GM12878 (cell line): ENCODE data around the gene MEGF9. TPM values are rescaled to one million over a fixed set of nuclear protein-coding genes. Genes with fewer than 3 reads are reported as not detected.

Experiments
- ATAC-seq: fragments of 200-7000 bp; cut with Tn5 transposase; 3 replicates; pipeline ENCODE4 v1.9.1; 2020; ENCODE audit warnings: mild to moderate bottlenecking, moderate library complexity
- Bru-seq: library from RNA; stranded (reverse); fragments of 400-500 nt; gene quantifications from one replicate; lab custom pipeline; 2021; lab: Mats Ljungman, UMichigan
- BruChase-seq, 2 experiments: library from RNA; stranded (reverse); fragments of 400-500 nt; gene quantifications; one replicate each; lab custom pipeline; 2021; lab: Mats Ljungman, UMichigan
- BruUV-seq: library from RNA; stranded (reverse); fragments of 400-500 nt; replicated peaks from 2 replicates; lab custom pipeline; 2021; lab: Mats Ljungman, UMichigan
- CTCF ChIA-PET: fragments of 300-600 bp; sonication (Branson Sonifier 250); formaldehyde crosslinking; extraction: SDS; loops from one replicate; lab custom pipeline; 2021; ENCODE audit warnings: inconsistent platforms; lab: Yijun Ruan, JAX
- POLR2A ChIA-PET: fragments of 350-600 bp; formaldehyde crosslinking; extraction: SDS; loops from one replicate; lab custom pipeline; 2021; ENCODE audit warnings: inconsistent platforms; lab: Charles Lee
- RAD21 ChIA-PET: fragments of 300-600 bp; sonication (Branson Sonifier 250); formaldehyde crosslinking; loops from one replicate; lab custom pipeline; 2023; ENCODE audit warnings: antibody characterized with exemption; ENCODE audit not compliant: unreplicated experiment; lab: Charles Lee
- SMC1A ChIA-PET: fragments of 300-600 bp; sonication (Branson Sonifier 250); formaldehyde crosslinking; loops from one replicate; lab custom pipeline; 2023; ENCODE audit not compliant: unreplicated experiment, uncharacterized antibody; lab: Charles Lee
- DNase-seq: peaks from one replicate; pipeline ENCODE4 v3.0.0-alpha.2; 2011; ENCODE audit warnings: low read depth, low spot score
- FAIRE-seq: peaks from 3 replicates; lab custom pipeline; 2011; peaks lifted over from hg19 to GRCh38; lab: Jason Lieb, UNC
- H2AFZ ChIP-seq: 2 replicates; pipeline ENCODE4 v1.6.0; 2011; ENCODE audit warnings: low read depth, low read length, control low read depth; ENCODE audit not compliant: control insufficient read depth
- H3K27ac ChIP-seq: 2 replicates; pipeline ENCODE4 v1.5.1; 2011; ENCODE audit warnings: control low read depth; ENCODE audit not compliant: control insufficient read depth, insufficient read depth
- H3K27me3 ChIP-seq, 2 experiments: replicated peaks in 1 of 2; 2 replicates each; pipeline versions ENCODE4 v1.6.0 to v1.6.1; 2011; ENCODE audit warnings: low read length in 1 of 2; ENCODE audit not compliant: control insufficient read depth in 2 of 2, insufficient read depth in 2 of 2
- H3K36me3 ChIP-seq, 2 experiments: 2 replicates each; pipeline ENCODE4 v1.5.1; 2011; ENCODE audit warnings: low read length in 1 of 2; ENCODE audit not compliant: control insufficient read depth in 2 of 2, insufficient read depth in 2 of 2
- H3K4me1 ChIP-seq: 2 replicates; pipeline ENCODE4 v1.6.1; 2011; ENCODE audit warnings: mild to moderate bottlenecking, low read length, moderate library complexity, mixed read lengths; ENCODE audit not compliant: control insufficient read depth, insufficient read depth
- H3K4me2 ChIP-seq: 2 replicates; pipeline ENCODE4 v1.6.0; 2011; ENCODE audit warnings: control low read depth; ENCODE audit not compliant: control insufficient read depth, insufficient read depth
- H3K4me3 ChIP-seq: fragments of 200-600 bp; sonication (generic); 2 replicates; pipeline ENCODE4 v1.5.1; 2016
- H3K79me2 ChIP-seq: 2 replicates; pipeline ENCODE4 v1.6.0; 2011; ENCODE audit warnings: low read length; ENCODE audit not compliant: control insufficient read depth, insufficient read depth
- H3K9ac ChIP-seq: 2 replicates; pipeline ENCODE4 v1.8.0; 2011; ENCODE audit warnings: low read length, control low read depth, mixed read lengths; ENCODE audit not compliant: control insufficient read depth, insufficient read depth
- H3K9me3 ChIP-seq: replicated peaks from 3 replicates; pipeline ENCODE4 v1.5.1; 2011; ENCODE audit warnings: mild to moderate bottlenecking, low read length; ENCODE audit not compliant: control insufficient read depth, insufficient read depth
- H4K20me1 ChIP-seq: 2 replicates; pipeline ENCODE4 v1.6.0; 2011; ENCODE audit not compliant: control insufficient read depth, insufficient read depth
- BMI1 ChIP-seq: fragments of 450-650 bp; IDR thresholded peaks from 2 replicates; pipeline ENCODE4 v1.6.1; 2016; ENCODE audit warnings: mild to moderate bottlenecking, moderate library complexity, borderline replicate concordance
- CBX3 ChIP-seq: fragments of 200-600 bp; sonication (generic); IDR thresholded peaks from 2 replicates; pipeline ENCODE4 v1.6.1; 2016; ENCODE audit warnings: low read depth, borderline replicate concordance
- CHD4 ChIP-seq: fragments of 200-600 bp; sonication (generic); IDR thresholded peaks from 2 replicates; pipeline ENCODE4 v1.6.1; 2016; ENCODE audit warnings: mild to moderate bottlenecking
- CREB1 ChIP-seq: IDR thresholded peaks from 2 replicates; pipeline ENCODE4 v1.6.1; 2012; ENCODE audit warnings: low read depth, mild to moderate bottlenecking, inconsistent platforms
- IKZF1 ChIP-seq: fragments of 450-650 bp; conservative IDR thresholded peaks from 2 replicates; pipeline ENCODE4 v1.6.1; 2017; ENCODE audit warnings: antibody characterized with exemption, mild to moderate bottlenecking
- KDM1A ChIP-seq: fragments of 200-600 bp; sonication (generic); IDR thresholded peaks from 2 replicates; pipeline ENCODE4 v1.6.1; 2016; ENCODE audit warnings: borderline replicate concordance
- NR2C1 ChIP-seq: fragments of 450-650 bp; IDR thresholded peaks from 2 replicates; pipeline ENCODE4 v1.6.1; 2017; ENCODE audit warnings: antibody characterized with exemption, mild to moderate bottlenecking, moderate library complexity
- POLR2AphosphoS2 ChIP-seq: IDR thresholded peaks from 2 replicates; pipeline ENCODE4 v1.6.1; 2011; ENCODE audit warnings: low read depth, mild to moderate bottlenecking, low read length, improper control_type of control experiment, moderate library complexity
- POU2F2 ChIP-seq: IDR thresholded peaks from 3 replicates; pipeline ENCODE4 v1.6.1; 2011; ENCODE audit warnings: low read depth, mild to moderate bottlenecking, low read length, borderline replicate concordance
- SMAD1 ChIP-seq: fragments of 450-650 bp; IDR thresholded peaks from 2 replicates; pipeline ENCODE4 v1.6.1; 2018; ENCODE audit warnings: mild to moderate bottlenecking, low read depth; ENCODE audit not compliant: partially characterized antibody
- SMARCA5 ChIP-seq: fragments of 450-650 bp; IDR thresholded peaks from 2 replicates; pipeline ENCODE4 v1.6.1; 2017; ENCODE audit warnings: mild to moderate bottlenecking
- SP1 ChIP-seq: IDR thresholded peaks from one replicate; pipeline ENCODE4 v1.6.1; 2011; ENCODE audit warnings: low read depth, low read length
- TARDBP ChIP-seq: IDR thresholded peaks from 2 replicates; pipeline ENCODE4 v1.6.1; 2016; ENCODE audit warnings: borderline replicate concordance
- TBL1XR1 ChIP-seq: IDR thresholded peaks from 2 replicates; pipeline ENCODE4 v1.6.1; 2012; ENCODE audit warnings: low read depth, low read length, improper control_type of control experiment
- ZNF24 ChIP-seq: fragments of 450-650 bp; IDR thresholded peaks from 2 replicates; pipeline ENCODE4 v1.6.1; 2017; ENCODE audit warnings: antibody characterized with exemption, mild to moderate bottlenecking
- WGBS: methylation state at CpG from one replicate; pipeline ENCODE4 v1.1.6; 2016; ENCODE audit warnings: low lambda C conversion rate; ENCODE audit not compliant: insufficient replicate concordance, insufficient coverage; ENCODE audit errors: missing lambda C conversion rate; 5-methylcytosine and 5-hydroxymethylcytosine counted together
- in situ Hi-C: fragments of 300-500 bp; cut with MboI; formaldehyde crosslinking; loops from 9 replicates; pipeline ENCODE4 v1.14.3; 2018; ENCODE audit warnings: mixed read lengths
- intact Hi-C: fragments of 100-400 bp; cut with micrococcal nuclease; formaldehyde crosslinking; loops from one replicate; pipeline ENCODE4 v1.14.2; 2022; ENCODE audit not compliant: unreplicated experiment
- long read RNA-seq, 2 experiments: library from polyadenylated mRNA; unstranded; transcript quantifications; one replicate each; pipeline ENCODE4 v2.0.0, GENCODE V29; 2019 to 2020
- polyA minus RNA-seq, 3 experiments: library from RNA; depleted of rRNA, polyadenylated mRNA; stranded (reverse); fragments of >200 nt; gene quantifications; 2 replicates each; pipeline ENCODE4 v1.2.3, GENCODE V29; 2011
- polyA plus RNA-seq, 11 experiments: library from polyadenylated mRNA; depleted of rRNA in 4 of 11; unstranded in 6 of 11; stranded (reverse) in 5 of 11; fragments of >200 nt; fragmentation: Nextera tagmentation in 4 of 11; fragmentation: Illumina TruSeq in 1 of 11; extraction: Ambion mirVana in 4 of 11; extraction: Trizol in 1 of 11; gene quantifications; 1 replicate in 1 of 11; 2 replicates in 10 of 11; pipeline versions ENCODE4 v1.2.1 to v1.2.3, GENCODE V29; 2011 to 2016; ENCODE audit warnings: inconsistent platforms in 2 of 11, missing spikeins in 2 of 11, low read depth in 1 of 11
- total RNA-seq, 4 experiments: library from RNA; depleted of rRNA in 3 of 4; stranded (reverse); fragments of >200 nt in 3 of 4; fragmentation: Illumina TruSeq in 1 of 4; extraction: Trizol in 1 of 4; gene quantifications; 2 replicates each; pipeline versions ENCODE4 v1.2.1 to v1.2.3, GENCODE V29; 2013 to 2021
- TF ChIP-seq, protein P1 (sequence below): fragments of 450-650 bp; formaldehyde crosslinking; IDR thresholded peaks from 2 replicates; pipeline ENCODE4 v1.4.0; 2022; ENCODE audit warnings: mild to moderate bottlenecking, moderate library complexity
- TF ChIP-seq, protein P2 (sequence below): IDR thresholded peaks from 2 replicates; pipeline ENCODE4 v1.6.1; 2012; ENCODE audit warnings: low read depth, low read length, improper control_type of control experiment

The MEGF9 gene
- 0.44 and 0.64 TPM in 2 replicates for total RNA-seq (2013; cell fraction: nucleolus; rRNA removed)
- 3.0 and 3.7 TPM in 2 replicates for total RNA-seq (2014; rRNA removed)
- total RNA-seq (2014; rRNA removed; fragmentation: Illumina TruSeq; extraction: Trizol): 4.0 TPM in 2 replicates
- 3.8 and 4.3 TPM in 2 replicates for total RNA-seq (2021)
- 1.1 TPM for polyA plus RNA-seq (2011; ENCODE audit: low read depth)
- 0.71 and 0.84 TPM in 2 replicates for polyA plus RNA-seq (2011; rRNA removed)
- polyA plus RNA-seq (2011; cell fraction: cytosol; rRNA removed): 0.43 and 0.52 TPM in 2 replicates
- polyA plus RNA-seq (2011; cell fraction: nucleus; rRNA removed): 0.13 and 0.32 TPM in 2 replicates
- polyA plus RNA-seq (2012): 1.7 and 2.3 TPM in 2 replicates
- 5.1 and 5.2 TPM in 2 replicates for polyA plus RNA-seq (2014; fragmentation: Illumina TruSeq; extraction: Trizol)
- polyA plus RNA-seq (2014; fragmentation: Nextera tagmentation; extraction: Ambion mirVana): 1 to 10 TPM; 1.4 to 1.6 TPM
- 2.5 and 2.8 TPM in 2 replicates for polyA plus RNA-seq (2014; rRNA removed)
- 1 to 10 TPM; 1.8 to 2.4 TPM for polyA plus RNA-seq (2016; fragmentation: Nextera tagmentation; extraction: Ambion mirVana)
- polyA minus RNA-seq (2011; rRNA and poly(A)+ RNA removed): 0.66 and 0.72 TPM in 2 replicates
- 0.27 and 0.62 TPM in 2 replicates for polyA minus RNA-seq (2011; cell fraction: cytosol; rRNA and poly(A)+ RNA removed)
- 0.12 and 0.57 TPM in 2 replicates for polyA minus RNA-seq (2011; cell fraction: nucleus; rRNA and poly(A)+ RNA removed)
- Bru-seq, nascent RNA: percentile 38 among the genes with signal in this experiment
- percentile 36 among the genes with signal in this experiment for BruChase-seq, experiment 1, labeled RNA remaining after a 6-hour chase
- percentile 38 among the genes with signal in this experiment for BruChase-seq, experiment 2, labeled RNA remaining after a 2-hour chase
- long read RNA-seq, experiment 1: 0 reads
- long read RNA-seq, experiment 2, partial matches to known transcripts: 0 of 1 reads
- long read RNA-seq, experiment 2, other reads (novel, unspliced or antisense): 1 of 1 reads

DNA sequence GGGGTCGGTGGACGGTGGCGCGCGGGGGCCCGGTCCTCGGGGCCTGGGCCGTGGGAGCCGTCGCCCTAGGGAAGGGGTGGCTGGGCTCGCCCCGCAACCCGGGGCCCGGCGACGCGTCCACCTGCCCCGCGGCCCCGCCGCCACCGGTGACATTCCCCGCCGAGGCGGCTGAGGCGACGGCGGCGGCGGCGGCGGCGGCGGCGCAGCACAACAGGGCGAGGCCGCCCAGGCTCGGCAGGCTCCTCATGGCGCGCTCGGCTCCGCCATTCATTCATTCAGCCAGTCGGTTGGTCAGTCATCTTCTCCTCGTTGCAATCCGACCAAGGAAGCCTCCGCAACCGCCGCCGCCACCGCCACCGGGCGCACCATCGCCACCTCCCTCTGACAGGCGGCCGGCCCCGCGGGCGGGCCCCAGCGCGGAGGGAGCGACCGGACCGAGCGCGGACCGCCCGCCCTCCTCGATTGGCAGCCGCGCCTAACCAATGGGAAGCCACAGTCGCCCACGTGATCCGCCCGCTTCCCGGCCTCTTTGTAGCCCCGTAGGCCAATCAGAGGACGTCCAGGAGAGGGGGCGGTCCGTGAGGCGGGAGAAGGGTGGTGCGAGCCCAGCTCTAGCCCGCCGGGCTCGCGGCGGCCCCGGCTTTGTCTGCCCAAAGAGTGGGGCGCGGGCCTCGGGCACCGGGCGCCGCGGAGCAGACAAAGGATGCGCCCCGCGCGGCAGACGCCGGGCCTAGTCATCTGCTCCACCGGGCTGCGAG lies at the start of gene MEGF9:
Gene MEGF9, minus strand, starts transcription at position 383 of the 758 bp plus-strand sequence. Its CDS starts 112 bp downstream, at position 271.
- intact Hi-C loops (loop anchor here (5.0 kb wide), 1 partner anchor 97 kb away; no protein-coding TSS in a partner anchor), in situ Hi-C loops (no loop called here)
- peak; percentile 59 for FAIRE-seq
- H2AFZ ChIP-seq: peak within 1 kb of the TSS; percentile 81
- SMC1A ChIA-PET: no interaction called here
- no peaks in the 10 kb centered on the region for H3K27me3 ChIP-seq
- H3K9me3 ChIP-seq: no peaks in the 10 kb centered on the region; the same call in 2 of the 3 replicates
- RAD21 ChIA-PET: no interaction called here
- peaks cover 15% of the 10 kb centered on the region for H3K4me1 ChIP-seq
- no TSS peak for BruUV-seq
- no peak within 1 kb of the TSS; the same call in none of the 2 replicates for H3K27ac ChIP-seq
- peak; percentile 81 for DNase-seq
- CTCF ChIA-PET: interaction anchor here (1.0 to 1.6 kb wide), 2 partner anchors 17 to 357 kb away, joined by 3 read pairs; no protein-coding TSS in a partner anchor
- peak within 1 kb of the TSS; percentile 84 for H3K4me2 ChIP-seq
- H3K9ac ChIP-seq: peak within 1 kb of the TSS; percentile 71
- no peaks in the 10 kb centered on the region for H3K36me3 ChIP-seq
- POLR2A ChIA-PET: no interaction called here
- 1% methylated on average over 74 of the region's 102 CpGs for WGBS
- no peaks in the 10 kb centered on the region for H4K20me1 ChIP-seq
- H3K4me3 ChIP-seq: peak within 1 kb of the TSS; percentile 80
- ATAC-seq: peak; percentile 99
- H3K79me2 ChIP-seq: no peaks in the 10 kb centered on the region; the same call in 1 of the 2 replicates
- TF ChIP-seq NR2C1 (no peak), SP1 (peak; percentile 96), IKZF1 (peak; percentile 71), BMI1 (no peak), SMAD1 (no peak), TARDBP (no peak), KDM1A (no peak), CBX3 (no peak), CREB1 (0 out of 2 replicates have a peak, but pooled peaks have one; percentile 56), CHD4 (no peak), SMARCA5 (peak; percentile 32; the same call in 1 of the 2 replicates), TBL1XR1 (0 out of 2 replicates have a peak, but pooled peaks have one; percentile 27), POU2F2 (no peak), ZNF24 (peak; percentile 67; the same call in 1 of the 2 replicates), POLR2AphosphoS2 (no peak)
- TF ChIP-seq, protein P1, sequence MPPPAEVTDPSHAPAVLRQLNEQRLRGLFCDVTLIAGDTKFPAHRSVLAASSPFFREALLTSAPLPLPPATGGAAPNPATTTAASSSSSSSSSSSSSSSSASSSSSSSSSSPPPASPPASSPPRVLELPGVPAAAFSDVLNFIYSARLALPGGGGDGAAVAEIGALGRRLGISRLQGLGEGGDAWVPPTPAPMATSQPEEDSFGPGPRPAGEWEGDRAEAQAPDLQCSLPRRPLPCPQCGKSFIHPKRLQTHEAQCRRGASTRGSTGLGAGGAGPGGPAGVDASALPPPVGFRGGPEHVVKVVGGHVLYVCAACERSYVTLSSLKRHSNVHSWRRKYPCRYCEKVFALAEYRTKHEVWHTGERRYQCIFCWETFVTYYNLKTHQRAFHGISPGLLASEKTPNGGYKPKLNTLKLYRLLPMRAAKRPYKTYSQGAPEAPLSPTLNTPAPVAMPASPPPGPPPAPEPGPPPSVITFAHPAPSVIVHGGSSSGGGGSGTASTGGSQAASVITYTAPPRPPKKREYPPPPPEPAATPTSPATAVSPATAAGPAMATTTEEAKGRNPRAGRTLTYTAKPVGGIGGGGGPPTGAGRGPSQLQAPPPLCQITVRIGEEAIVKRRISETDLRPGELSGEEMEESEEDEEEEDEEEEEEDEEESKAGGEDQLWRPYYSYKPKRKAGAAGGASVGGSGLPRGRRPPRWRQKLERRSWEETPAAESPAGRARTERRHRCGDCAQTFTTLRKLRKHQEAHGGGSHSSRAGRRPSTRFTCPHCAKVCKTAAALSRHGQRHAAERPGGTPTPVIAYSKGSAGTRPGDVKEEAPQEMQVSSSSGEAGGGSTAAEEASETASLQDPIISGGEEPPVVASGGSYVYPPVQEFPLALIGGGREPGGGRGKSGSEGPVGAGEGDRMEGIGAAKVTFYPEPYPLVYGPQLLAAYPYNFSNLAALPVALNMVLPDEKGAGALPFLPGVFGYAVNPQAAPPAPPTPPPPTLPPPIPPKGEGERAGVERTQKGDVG: no peak
- TF ChIP-seq, protein P2, sequence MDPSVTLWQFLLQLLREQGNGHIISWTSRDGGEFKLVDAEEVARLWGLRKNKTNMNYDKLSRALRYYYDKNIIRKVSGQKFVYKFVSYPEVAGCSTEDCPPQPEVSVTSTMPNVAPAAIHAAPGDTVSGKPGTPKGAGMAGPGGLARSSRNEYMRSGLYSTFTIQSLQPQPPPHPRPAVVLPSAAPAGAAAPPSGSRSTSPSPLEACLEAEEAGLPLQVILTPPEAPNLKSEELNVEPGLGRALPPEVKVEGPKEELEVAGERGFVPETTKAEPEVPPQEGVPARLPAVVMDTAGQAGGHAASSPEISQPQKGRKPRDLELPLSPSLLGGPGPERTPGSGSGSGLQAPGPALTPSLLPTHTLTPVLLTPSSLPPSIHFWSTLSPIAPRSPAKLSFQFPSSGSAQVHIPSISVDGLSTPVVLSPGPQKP: no peak
